K562 (cell line): ENCODE data around the gene CLDN15. TPM values are rescaled to one million over a fixed set of nuclear protein-coding genes. Genes with fewer than 3 reads are reported as not detected.

Source experiments
- CBFA2T2 ChIP-seq: fragments of 450-650 bp; conservative IDR thresholded peaks from 2 replicates; pipeline ENCODE4 v1.6.1; 2017; ENCODE audit warnings: mild to moderate bottlenecking
- CHD2 ChIP-seq: IDR thresholded peaks from 2 replicates; pipeline ENCODE4 v1.6.1; 2011; ENCODE audit warnings: low read depth, low read length
- CXXC5 ChIP-seq: fragments of 250-450 bp; sonication (Bioruptor Pico); IDR thresholded peaks from 2 replicates; pipeline ENCODE4 v1.8.0; 2022; ENCODE audit warnings: inconsistent platforms, mild to moderate bottlenecking, moderate library complexity
- ETV1 ChIP-seq: fragments of 450-650 bp; conservative IDR thresholded peaks from 2 replicates; pipeline ENCODE4 v1.6.1; 2016; ENCODE audit warnings: missing genetic modification characterization, control low read depth, low read depth, missing compliant biosample characterization
- ETV5 ChIP-seq: sonication (generic); formaldehyde crosslinking; IDR thresholded peaks from 2 replicates; pipeline ENCODE4 v1.4.0; 2020; ENCODE audit warnings: low read depth, mild to moderate bottlenecking, missing genetic modification reagents
- FOXM1 ChIP-seq, 2 experiments: fragments of 450-650 bp in 1 of 2; sonication (generic) in 1 of 2; formaldehyde crosslinking in 1 of 2; IDR thresholded peaks; 2 replicates each; pipeline versions ENCODE4 v1.6.1 to v1.9.0; 2017 to 2022; ENCODE audit warnings: low read depth in 2 of 2, mild to moderate bottlenecking in 2 of 2, missing genetic modification reagents in 1 of 2, moderate library complexity in 1 of 2
- KDM1A ChIP-seq, 2 experiments: fragments of 450-650 bp; IDR thresholded peaks; 2 replicates each; pipeline ENCODE4 v1.6.1; 2016; ENCODE audit warnings: mild to moderate bottlenecking in 2 of 2
- KDM2B ChIP-seq: fragments of 250-450 bp; sonication (Bioruptor Pico); IDR thresholded peaks from 2 replicates; pipeline ENCODE4 v1.8.0; 2021; ENCODE audit warnings: mild to moderate bottlenecking, moderate library complexity
- MNT ChIP-seq, 2 experiments: fragments of 450-650 bp; conservative IDR thresholded peaks; 2 replicates each; pipeline ENCODE4 v1.6.1; 2017; ENCODE audit warnings: mild to moderate bottlenecking in 2 of 2, moderate library complexity in 2 of 2
- PPARD ChIP-seq: fragments of 250-450 bp; sonication (Bioruptor Pico); IDR thresholded peaks from 2 replicates; pipeline ENCODE4 v1.8.0; 2022; ENCODE audit warnings: inconsistent platforms, mild to moderate bottlenecking, moderate library complexity
- SRF ChIP-seq, 2 experiments: fragments of 250-450, 450-650 bp in 1 of 2; sonication (Bioruptor Pico) in 1 of 2; sonication (generic) in 1 of 2; formaldehyde crosslinking; IDR thresholded peaks; 2 replicates each; pipeline versions ENCODE4 v1.5.0 to v1.5.1; 2020 to 2022; ENCODE audit warnings: mild to moderate bottlenecking in 1 of 2, missing genetic modification reagents in 1 of 2
- TEAD4 ChIP-seq, 2 experiments: sonication (generic) in 1 of 2; formaldehyde crosslinking in 1 of 2; IDR thresholded peaks; 2 replicates each; pipeline versions ENCODE4 v1.6.1 to v1.8.0; 2012 to 2022; ENCODE audit warnings: borderline replicate concordance in 1 of 2, inconsistent platforms in 1 of 2, low read length in 1 of 2, mild to moderate bottlenecking in 1 of 2, missing genetic modification reagents in 1 of 2
- ZNF12 ChIP-seq: sonication (generic); formaldehyde crosslinking; IDR thresholded peaks from 2 replicates; pipeline ENCODE4 v1.4.0; 2020; ENCODE audit warnings: mild to moderate bottlenecking, missing genetic modification reagents
- ZNF175 ChIP-seq: fragments of 200-800 bp; sonication (Bioruptor generic); IDR thresholded peaks from 2 replicates; pipeline ENCODE4 v1.6.1; 2016; ENCODE audit warnings: low read depth, mild to moderate bottlenecking, missing genetic modification characterization, missing compliant biosample characterization
- ZNF444 ChIP-seq: fragments of 250-450 bp; sonication (Bioruptor Pico); IDR thresholded peaks from 2 replicates; pipeline ENCODE4 v1.4.0; 2020; ENCODE audit warnings: mild to moderate bottlenecking, moderate library complexity
- ZNF584 ChIP-seq: fragments of 200-800 bp; sonication (Bioruptor generic); IDR thresholded peaks from 2 replicates; pipeline ENCODE4 v1.6.1; 2016; ENCODE audit warnings: low read depth, mild to moderate bottlenecking, missing genetic modification characterization, missing compliant biosample characterization
- ZNF766 ChIP-seq: fragments of 200-800 bp; sonication (Bioruptor generic); conservative IDR thresholded peaks from 2 replicates; pipeline ENCODE4 v1.6.1; 2016; ENCODE audit warnings: missing genetic modification characterization, missing compliant biosample characterization
- polyA plus RNA-seq, 8 experiments: library from polyadenylated mRNA; depleted of rRNA in 4 of 8; stranded (reverse) in 5 of 8; unstranded in 3 of 8; fragments of >200 nt; fragmentation: Nextera tagmentation in 2 of 8; fragmentation: Illumina TruSeq in 1 of 8; extraction: Ambion mirVana in 2 of 8; extraction: Trizol in 1 of 8; gene quantifications; 2 replicates each; pipeline versions ENCODE4 v1.2.1 to v1.2.3, GENCODE V29; 2011 to 2014; ENCODE audit warnings: inconsistent platforms in 1 of 8, missing spikeins in 1 of 8
- total RNA-seq, 7 experiments: library from RNA; depleted of rRNA in 6 of 7; stranded (reverse); fragments of >200 nt in 6 of 7; fragmentation: Illumina TruSeq in 2 of 7; extraction: Trizol in 2 of 7; gene quantifications; 2 replicates each; pipeline versions ENCODE4 v1.2.1 to v1.2.3, GENCODE V29; 2011 to 2021; ENCODE audit warnings: low replicate concordance in 1 of 7
- TF ChIP-seq, protein P1 (sequence below): fragments of 150-350 bp; IDR thresholded peaks from 2 replicates; pipeline ENCODE4 v1.6.1; 2014; ENCODE audit warnings: low read depth, mild to moderate bottlenecking, low read length, borderline replicate concordance
- TF ChIP-seq, protein P2 (sequence below): sonication (generic); formaldehyde crosslinking; IDR thresholded peaks from 2 replicates; pipeline ENCODE4 v1.4.0; 2020; ENCODE audit warnings: mild to moderate bottlenecking, missing genetic modification reagents

CLDN15 gene
- total and polyA plus RNA-seq, 9 of the 15 experiments (the other 6 are each of a cell fraction or from before 2014, with no cell fraction given): 0.32 to 14.5 (median 7.4) TPM

GRCh38 chr7:101265622-101266516, 28.3 kb upstream of the CLDN15 start (continued):
- TF ChIP-seq, protein P1, sequence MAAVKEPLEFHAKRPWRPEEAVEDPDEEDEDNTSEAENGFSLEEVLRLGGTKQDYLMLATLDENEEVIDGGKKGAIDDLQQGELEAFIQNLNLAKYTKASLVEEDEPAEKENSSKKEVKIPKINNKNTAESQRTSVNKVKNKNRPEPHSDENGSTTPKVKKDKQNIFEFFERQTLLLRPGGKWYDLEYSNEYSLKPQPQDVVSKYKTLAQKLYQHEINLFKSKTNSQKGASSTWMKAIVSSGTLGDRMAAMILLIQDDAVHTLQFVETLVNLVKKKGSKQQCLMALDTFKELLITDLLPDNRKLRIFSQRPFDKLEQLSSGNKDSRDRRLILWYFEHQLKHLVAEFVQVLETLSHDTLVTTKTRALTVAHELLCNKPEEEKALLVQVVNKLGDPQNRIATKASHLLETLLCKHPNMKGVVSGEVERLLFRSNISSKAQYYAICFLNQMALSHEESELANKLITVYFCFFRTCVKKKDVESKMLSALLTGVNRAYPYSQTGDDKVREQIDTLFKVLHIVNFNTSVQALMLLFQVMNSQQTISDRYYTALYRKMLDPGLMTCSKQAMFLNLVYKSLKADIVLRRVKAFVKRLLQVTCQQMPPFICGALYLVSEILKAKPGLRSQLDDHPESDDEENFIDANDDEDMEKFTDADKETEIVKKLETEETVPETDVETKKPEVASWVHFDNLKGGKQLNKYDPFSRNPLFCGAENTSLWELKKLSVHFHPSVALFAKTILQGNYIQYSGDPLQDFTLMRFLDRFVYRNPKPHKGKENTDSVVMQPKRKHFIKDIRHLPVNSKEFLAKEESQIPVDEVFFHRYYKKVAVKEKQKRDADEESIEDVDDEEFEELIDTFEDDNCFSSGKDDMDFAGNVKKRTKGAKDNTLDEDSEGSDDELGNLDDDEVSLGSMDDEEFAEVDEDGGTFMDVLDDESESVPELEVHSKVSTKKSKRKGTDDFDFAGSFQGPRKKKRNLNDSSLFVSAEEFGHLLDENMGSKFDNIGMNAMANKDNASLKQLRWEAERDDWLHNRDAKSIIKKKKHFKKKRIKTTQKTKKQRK: no peak
- peak; percentile 96 for TF ChIP-seq TEAD4 (IDR thresholded peaks at IDR 0.05; ENCODE audit: low read length)
- TF ChIP-seq TEAD4 (CRISPR knock-in tag; IDR thresholded peaks at IDR 0.05; ENCODE audit: borderline replicate concordance): no peak
- peak; percentile 82 for TF ChIP-seq CXXC5 (CRISPR knock-in tag)
- no peak for TF ChIP-seq SRF (CRISPR knock-in tag; IDR thresholded peaks at IDR 0.05)
- TF ChIP-seq ZNF12 (CRISPR knock-in tag): no peak
- TF ChIP-seq, protein P2, sequence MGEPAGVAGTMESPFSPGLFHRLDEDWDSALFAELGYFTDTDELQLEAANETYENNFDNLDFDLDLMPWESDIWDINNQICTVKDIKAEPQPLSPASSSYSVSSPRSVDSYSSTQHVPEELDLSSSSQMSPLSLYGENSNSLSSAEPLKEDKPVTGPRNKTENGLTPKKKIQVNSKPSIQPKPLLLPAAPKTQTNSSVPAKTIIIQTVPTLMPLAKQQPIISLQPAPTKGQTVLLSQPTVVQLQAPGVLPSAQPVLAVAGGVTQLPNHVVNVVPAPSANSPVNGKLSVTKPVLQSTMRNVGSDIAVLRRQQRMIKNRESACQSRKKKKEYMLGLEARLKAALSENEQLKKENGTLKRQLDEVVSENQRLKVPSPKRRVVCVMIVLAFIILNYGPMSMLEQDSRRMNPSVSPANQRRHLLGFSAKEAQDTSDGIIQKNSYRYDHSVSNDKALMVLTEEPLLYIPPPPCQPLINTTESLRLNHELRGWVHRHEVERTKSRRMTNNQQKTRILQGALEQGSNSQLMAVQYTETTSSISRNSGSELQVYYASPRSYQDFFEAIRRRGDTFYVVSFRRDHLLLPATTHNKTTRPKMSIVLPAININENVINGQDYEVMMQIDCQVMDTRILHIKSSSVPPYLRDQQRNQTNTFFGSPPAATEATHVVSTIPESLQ (CRISPR knock-in tag): 0 out of 2 replicates have a peak, but pooled peaks have one; percentile 28
- TF ChIP-seq KDM1A (IDR thresholded peaks at IDR 0.05): peak; percentile 99
- no peak for TF ChIP-seq PPARD (CRISPR knock-in tag)
- TF ChIP-seq ETV5 (CRISPR knock-in tag): peak; percentile 85
- 0 out of 2 replicates have a peak, but pooled peaks have one; percentile 42 for TF ChIP-seq ZNF766 (CRISPR knock-in tag)
- TF ChIP-seq ZNF175 (CRISPR knock-in tag): no peak
- TF ChIP-seq CHD2: no peak
- TF ChIP-seq KDM2B (CRISPR knock-in tag): no peak
- TF ChIP-seq MNT (conservative IDR thresholded peaks at IDR 0.05): peak in 1 of 2 experiments; percentile 54; a peak in 1 of 4 replicates
- peak; percentile 94 for TF ChIP-seq CBFA2T2
- TF ChIP-seq ZNF444 (CRISPR knock-in tag): no peak
- peak; percentile 80 for TF ChIP-seq FOXM1 (IDR thresholded peaks at IDR 0.05; ENCODE audit: low read depth)
- TF ChIP-seq FOXM1 (CRISPR knock-in tag; IDR thresholded peaks at IDR 0.05; ENCODE audit: low read depth): no peak
- TF ChIP-seq ETV1 (tag): 0 out of 2 replicates have a peak, but pooled peaks have one; percentile 20
- TF ChIP-seq ZNF584 (CRISPR knock-in tag): peak; percentile 61; the same call in 1 of the 2 replicates
